GM18873 (cell line): Measurements from ENCODE around the gene OLFM4.

ENCODE experiments used
- ATAC-seq: cut with Tn5 transposase; IDR thresholded peaks from one replicate; pipeline ENCODE4 v1.9.1; 2021; ENCODE audit warnings: mild to moderate bottlenecking, moderate library complexity, moderate number of reproducible peaks; ENCODE audit not compliant: unreplicated experiment, low FRiP score

OLFM4 gene, protein sequence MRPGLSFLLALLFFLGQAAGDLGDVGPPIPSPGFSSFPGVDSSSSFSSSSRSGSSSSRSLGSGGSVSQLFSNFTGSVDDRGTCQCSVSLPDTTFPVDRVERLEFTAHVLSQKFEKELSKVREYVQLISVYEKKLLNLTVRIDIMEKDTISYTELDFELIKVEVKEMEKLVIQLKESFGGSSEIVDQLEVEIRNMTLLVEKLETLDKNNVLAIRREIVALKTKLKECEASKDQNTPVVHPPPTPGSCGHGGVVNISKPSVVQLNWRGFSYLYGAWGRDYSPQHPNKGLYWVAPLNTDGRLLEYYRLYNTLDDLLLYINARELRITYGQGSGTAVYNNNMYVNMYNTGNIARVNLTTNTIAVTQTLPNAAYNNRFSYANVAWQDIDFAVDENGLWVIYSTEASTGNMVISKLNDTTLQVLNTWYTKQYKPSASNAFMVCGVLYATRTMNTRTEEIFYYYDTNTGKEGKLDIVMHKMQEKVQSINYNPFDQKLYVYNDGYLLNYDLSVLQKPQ

DNA sequence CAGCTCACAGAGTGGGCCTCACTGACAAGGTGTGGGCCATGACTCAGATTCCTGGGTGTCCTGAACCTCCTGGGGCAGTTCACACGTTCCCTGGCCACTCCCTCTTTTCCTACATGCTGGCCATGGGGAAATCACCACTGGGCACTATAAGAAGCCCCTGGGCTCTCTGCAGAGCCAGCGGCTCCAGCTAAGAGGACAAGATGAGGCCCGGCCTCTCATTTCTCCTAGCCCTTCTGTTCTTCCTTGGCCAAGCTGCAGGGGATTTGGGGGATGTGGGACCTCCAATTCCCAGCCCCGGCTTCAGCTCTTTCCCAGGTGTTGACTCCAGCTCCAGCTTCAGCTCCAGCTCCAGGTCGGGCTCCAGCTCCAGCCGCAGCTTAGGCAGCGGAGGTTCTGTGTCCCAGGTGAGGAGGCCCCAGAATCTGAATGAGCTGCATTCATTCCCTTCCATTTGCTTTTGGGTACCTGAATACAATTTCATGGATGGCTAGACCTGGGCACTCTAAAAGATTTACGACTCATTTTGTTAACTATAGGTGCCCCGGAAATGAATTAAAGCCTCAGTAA, at the start of gene OLFM4:
TSS of gene OLFM4 (plus strand) at position 177 of the 567 bp plus-strand sequence. CDS start at position 201, 24 bp downstream.
- ATAC-seq = no peak

DNA sequence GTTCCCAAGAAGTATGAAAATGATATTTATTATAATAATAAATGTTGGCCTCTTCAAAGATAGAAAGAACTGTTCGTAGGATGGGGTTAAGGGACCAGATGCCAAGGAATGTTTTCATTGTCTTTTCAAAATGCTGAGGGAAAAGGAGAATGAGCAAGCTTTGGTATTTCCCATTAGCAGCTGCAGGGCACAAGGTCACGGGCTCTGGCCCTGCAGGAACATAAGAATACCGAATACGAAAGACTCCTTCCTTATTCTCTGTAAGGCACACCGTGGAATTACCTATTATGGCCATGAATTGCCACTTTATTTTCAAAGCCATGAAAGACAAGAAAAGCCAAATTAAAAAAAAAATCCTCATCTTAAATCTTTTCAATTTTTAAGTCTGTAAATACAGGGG, 49.6 kb upstream of the OLFM4 start:
- no peak for ATAC-seq

DNA sequence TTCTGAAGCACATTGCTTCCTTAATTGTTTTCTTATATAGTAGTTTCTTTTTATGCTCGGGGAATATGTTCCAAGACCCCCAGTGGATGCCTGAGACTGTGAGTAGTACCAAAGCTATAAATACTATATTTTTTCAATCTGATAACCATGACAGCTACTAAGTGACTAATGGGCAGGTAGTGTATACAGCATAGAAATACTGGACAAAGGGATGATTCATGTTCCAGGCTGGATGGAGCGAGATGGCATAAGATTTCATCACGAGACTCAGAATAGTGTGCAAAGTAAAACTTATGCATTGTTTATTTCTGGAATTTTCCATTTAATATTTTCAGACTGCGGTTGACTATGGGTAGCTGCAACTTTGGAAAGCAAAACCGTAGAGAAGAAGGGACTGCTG, 47.9 kb upstream of the OLFM4 start:
- ATAC-seq = no peak

DNA sequence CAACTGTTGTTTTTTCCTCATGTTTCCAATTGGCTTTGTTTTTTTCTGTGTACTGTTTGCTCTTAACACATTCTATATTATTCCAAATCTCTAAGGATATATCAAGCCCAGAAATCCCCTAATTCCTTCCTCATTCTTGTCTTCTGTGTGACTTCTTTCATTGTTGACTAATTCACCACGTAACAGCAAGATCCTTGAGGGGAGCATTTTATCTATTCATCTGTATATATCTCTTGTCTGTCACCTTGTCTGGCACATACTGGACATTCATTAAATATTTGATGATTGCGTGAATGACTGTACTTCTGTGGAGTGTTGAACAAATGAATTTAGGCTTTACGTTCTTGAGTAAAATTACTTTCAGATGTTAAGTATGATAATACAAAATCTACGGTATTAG, 44.8 kb upstream of the OLFM4 start:
- ATAC-seq = no peak

DNA sequence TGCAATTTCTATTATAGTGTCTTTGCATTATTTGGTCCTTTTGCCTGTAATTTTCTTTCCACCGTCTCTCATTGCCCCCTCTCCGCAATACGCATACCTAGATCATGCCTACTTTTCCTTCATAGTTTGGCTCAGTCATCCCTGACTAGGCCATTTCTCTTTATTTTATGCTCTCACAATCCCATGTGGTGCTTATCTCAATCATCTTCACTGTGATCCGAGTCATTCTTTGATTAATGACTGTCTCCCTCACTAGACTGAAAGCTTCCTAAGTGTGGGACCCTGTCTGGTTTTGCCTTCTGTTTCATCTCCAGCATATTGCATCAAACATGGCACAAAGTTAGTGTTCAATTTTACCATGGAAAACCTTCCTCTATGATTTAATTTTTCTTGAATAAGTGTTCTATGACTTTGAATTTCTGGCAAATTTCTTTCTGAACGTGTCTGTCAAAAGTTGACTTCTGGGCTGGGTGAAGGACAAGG, 43.7 kb upstream of the OLFM4 start:
- ATAC-seq = no peak

DNA sequence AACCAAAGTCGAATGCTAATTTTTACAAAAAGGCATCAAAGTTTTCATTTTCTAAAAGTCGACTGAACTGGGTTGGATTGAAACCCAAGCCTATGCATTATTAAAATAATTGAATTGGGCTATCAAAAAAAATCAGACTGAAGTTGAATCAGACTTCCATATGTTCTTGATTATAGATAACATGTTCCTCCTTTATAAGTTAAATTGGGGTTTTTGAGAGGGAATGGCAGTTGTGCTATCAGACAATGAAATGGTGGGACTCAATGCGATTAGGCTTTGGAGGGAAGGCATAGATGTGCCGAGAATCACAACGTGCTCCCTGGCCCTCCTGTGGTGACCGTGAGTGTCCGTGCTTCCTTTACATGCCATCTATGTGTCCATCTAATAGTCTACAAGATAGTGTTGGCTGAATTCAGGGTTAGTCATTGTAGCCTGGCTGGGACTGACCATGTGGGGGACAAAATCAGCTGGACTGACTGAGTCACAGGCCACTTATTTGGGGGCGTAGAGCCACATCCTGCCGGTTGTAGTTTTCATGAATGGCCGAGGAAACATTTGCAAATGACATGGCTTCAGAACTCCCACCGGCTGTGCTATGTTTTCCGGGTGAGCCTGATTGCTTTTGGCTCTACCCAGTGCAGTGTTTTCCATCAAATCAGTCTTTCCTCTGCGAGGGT, 37.1 kb upstream of the OLFM4 start:
- ATAC-seq = no peak

DNA sequence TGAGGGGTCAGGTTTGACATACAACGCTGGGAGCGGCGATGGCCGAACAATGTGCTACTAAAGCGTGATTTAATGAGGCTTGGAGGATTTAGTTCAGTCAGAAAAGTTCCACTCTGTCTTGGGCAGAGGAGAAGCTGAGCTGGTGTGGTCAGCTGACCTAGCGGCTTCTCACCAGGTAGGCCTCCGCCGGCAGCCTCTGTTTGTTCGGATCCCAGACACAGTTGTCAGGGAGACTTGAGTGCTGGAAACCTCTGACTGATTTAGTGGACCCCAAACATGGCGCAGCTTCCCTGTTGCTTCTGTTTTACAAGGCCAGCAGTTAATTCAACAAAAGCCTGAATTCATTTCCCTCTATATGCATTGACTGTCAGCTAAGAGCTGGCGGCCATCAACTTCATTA, 36.5 kb upstream of the OLFM4 start:
- ATAC-seq = no peak

DNA sequence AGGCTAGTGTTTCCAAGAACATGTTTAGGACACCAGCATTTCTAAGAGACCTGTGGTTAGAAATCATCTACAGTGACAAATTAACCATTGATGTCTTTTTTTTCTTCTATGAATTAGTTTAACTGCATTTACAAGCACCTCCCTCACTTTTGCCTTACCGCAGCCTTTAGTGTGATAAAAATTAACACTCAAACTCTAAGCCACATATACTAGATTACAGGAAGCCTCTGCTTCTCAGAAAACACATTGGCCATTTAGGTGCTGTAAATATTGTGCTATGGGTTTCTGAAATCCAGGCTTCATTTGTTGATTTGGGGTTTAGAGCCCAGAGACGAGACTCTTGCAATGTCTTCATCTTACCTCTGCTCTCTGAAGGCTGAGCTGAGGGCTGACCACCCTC, 34.6 kb upstream of the OLFM4 start:
- no peak for ATAC-seq

DNA sequence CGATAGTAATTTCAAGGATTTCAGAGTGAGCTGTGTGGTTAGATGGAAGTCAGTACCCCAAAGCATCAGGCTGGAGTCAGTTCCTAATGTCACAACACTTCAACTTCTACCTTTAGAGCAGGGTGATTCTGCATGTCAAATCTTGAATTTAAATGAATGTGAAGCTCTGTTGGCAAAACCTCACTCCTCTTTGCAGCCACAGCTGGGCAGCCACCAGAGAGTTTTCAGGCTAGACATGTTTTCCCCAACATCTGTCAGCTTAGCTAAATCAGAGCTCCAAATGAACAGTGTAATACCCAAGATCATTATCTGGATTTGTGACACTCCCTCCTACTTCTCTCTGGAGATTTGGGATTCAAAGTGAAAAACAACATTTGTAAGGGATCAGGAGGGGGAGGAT, 33.7 kb upstream of the OLFM4 start:
- ATAC-seq = no peak

DNA sequence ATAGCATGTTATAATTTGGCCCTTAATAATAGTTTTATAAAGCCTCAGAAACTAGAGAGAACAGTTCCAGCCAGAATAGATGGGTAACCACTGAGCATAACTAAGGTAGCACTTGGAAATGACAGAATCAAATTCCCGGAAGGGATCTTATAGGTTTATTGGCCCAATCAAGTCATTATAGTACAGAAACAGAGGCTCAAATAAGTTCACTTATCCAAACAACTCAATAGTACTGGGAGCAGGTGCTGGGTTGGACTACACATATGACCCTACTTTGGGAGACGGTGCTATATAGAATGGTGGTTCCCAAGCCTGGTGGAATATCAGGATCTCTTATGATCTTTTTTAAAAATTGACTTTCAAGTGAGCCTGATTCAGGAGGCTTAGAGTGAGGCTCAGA, 32.7 kb upstream of the OLFM4 start:
- no peak for ATAC-seq

DNA sequence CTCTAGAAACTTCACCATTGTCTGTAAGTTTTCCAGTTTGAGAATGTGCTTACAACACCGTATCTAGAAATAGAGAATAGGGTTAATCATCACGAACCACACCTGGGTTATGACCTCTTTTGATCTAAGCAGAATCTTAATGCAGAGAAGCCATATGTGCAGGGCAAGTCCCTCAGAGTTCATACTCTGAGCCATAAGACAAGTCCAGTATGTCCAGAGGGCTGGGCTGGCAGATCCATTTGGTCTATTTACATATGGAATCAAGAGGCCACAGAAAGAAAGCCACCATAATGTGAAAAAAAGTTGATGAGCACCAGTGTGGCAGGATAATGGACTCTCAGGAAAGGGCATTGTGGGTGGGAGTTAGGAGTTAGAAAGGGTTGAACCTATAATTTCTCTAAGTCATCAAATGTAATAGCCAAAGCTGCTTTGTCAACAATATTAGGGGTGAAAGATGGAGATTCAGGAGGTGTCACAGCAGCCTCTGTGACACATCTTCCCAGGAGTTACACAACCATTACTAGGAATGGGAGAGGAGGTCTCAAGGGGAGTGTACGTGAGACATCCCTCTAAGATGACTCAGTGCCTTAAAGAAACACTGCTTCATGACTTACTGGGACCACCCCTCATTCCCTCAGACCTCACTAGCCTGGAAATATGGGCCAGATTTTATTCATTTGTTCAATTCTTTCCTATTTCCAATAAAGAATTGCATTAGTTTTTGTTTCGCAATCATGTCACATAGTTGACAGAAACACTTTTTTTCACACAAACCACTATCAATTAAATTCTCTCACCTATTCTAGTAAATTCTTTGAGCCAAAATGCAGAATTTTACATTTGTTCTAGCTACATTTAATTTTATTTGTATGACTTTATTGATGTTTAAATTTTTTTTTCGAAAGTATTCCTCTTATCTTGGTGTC, 30.4 kb upstream of the OLFM4 start:
- no peak for ATAC-seq

DNA sequence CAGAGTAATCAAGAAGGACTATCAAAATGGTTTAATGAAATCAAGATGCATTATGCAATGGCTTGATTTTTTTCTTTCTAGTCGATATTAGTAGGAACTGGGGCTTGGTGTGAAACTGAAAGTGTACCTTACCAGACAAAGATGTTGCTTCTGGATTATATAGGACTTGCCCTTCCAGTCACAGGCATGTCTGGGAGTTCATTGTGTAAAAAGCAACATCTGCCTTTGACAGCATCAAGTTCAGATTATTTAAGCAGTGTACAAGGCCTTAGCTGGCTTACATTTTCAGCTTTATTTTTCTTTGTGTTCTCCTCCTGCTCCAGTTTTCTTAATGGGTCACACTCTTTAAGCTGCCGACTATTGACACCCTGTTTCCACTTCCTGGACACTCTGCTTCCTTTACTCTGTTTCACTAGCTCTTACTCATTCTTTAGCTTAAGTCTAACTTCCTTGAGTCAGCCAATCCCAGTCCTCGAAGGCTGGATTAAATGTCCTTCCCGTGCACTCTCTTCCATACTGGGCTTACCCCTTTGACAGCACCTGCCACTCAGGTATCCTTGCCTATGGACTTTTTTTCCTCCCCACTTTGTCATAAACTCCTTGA, 29.4 kb upstream of the OLFM4 start:
- no peak for ATAC-seq

DNA sequence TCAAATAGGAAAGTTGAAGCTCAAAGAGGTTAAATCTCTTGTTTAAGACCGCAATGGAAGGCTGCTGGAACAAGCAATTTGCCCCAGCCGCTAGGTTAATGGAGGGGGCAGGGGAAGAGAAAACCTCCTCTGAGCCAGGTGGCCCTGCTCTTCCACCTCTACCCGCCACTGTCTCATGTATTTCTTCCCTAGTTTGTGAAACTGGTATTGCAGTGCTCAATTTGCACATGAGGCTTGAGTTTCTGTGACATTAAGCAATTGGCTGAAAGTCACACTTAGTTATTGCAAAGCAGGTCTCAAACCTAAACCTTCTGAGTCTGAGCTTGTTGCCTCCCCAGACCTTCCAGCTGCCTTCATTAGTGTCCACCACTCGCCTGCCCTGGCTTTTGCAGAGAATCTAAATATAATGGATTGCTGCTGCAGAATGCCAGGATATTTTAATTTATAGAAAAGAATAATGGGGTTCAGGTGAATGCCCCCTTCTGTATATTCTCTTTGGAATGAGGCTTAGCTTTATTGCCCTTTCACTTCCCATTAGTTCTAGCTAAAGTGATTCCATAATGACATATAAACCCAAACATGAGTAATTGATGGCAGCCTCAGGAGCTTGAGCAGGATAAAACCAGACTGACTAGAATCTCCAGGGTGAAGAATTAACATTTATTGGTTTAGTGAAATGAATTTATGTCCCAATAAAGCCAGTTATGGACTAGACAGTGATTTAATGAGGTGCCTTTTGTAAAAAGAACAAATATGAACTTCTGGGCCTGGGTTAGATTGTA, 27.0 kb upstream of the OLFM4 start:
- ATAC-seq = no peak

DNA sequence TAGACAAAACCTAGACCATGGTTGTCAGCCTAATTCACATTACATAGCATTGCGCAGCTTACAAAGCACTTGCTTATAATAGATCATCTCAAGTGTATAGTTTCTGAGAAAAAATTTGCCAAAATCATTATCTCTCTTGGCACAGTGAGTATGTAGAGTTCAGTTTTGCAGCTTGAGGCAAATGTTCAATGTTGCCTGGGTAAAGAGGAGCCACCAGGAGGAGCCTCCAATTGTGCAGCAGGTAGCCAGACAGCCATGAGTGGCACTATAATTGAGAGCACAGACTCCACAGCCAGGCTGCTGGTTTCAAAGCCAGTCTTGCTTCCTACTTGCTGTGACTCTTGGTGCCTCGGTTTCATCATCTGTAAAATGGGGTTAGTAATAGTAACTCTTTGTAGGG, 24.0 kb upstream of the OLFM4 start:
- no peak for ATAC-seq

DNA sequence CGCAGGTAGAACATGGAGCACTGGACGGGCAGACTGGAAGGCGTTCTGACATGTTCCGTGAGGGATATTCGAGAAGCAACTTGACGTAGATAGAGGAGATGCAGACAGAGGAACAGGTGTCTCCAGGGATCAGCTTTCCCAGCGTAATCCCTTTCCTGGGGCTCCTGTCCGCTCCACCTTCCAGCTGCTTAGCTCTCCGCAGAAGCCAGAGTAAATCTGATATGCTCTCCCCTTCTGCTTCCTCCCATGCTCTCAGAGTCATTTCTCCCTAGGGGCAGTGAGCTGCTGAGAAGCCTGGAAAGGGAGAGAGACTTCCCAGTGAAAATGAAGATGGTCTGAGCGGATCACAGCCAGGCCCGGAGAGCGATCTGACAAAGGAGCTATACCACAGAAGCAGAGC, 23.0 kb upstream of the OLFM4 start:
- ATAC-seq = no peak

DNA sequence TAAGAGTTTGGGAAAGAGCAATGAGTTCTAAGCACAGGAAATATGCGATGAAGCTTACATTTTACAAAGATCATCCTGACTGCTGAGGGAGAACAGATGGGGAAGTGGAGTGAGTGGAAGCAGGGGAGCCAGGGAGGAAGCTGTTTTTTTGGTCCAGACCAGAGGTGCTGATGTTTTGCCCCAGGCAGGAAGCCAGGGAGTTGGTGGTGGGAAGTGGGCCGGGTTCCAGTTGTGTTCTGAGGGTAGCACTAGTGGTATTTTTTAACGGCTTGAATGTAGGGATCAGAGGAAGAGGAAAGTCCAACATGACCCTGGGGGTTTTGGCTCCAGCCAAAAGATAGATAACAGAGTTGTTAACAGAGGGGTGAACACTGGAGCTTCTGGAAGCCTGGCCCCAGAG, 20.7 kb upstream of the OLFM4 start:
- ATAC-seq = no peak

DNA sequence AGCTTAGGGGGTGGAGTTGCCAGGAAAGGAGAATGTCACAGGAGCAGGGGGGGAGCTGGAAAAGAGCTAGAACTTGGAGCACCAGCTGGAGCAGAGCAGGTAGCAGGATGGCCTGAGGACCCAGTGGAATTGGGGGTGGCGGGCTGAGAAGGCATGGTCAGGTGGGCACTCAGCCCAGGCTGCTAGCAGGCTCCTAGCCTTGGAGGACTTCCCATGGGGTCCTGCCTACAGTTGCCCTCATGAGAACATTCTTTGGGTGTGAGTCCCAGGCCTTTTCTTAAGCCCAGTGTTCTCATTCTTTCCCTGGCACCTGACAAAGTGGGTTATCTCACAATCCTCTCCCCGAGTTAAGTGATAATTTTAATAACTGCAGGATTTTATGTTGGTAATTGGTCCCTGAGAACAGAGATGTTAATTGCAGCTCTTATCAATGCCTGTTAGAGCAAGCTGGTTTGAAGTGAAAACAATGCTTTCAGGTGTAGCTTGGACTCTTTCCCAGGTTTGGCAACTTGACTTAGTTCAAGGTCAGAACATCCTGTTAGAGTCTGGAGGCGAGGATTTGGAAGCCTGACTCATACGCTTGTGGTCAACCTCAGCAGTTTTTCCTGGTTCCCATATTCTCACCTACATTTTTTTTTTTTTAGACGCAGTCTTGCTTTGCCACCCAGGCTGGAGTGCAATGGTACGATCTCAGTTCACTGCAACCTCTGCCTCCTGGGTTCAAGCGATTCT, 18.1 kb upstream of the OLFM4 start:
- no peak for ATAC-seq

DNA sequence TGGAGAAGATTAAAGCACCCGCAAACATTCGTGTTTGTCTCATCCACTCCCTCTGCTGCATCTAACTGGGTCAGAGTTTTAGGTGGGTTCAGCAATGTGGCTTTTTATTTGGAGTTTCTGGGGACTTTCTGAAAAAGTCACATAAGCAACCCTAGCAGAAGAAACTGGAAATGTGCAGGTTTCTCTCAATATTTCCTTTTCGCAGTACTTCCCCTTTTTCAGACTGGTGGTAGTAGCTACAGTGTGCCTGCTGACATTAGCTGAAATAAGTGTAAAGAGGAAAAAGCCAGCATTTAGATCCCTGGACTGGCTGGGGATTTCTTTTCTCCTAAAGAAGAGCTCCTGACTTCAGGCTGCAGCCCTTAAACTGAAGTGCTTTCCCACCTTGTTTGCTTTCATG, 15.9 kb upstream of the OLFM4 start:
- ATAC-seq = no peak

DNA sequence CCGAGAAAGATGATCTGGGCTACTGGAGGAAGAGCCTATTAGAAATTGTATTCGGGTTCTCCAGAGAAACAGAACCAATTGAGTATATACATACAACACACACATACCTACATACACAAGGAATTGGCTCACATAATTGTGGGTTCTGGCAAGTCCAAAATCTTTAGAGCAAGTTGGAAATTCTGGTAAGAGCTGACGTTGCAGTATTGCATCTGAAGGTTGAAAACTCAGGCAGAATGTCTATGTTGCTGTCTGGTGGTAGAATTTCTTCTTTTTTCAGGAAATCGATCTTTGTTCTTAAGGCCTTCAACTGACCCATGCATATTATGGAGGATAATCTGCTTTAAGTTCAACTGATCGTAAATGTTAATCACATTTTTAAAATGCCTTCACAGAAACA, 15.5 kb upstream of the OLFM4 start:
- no peak for ATAC-seq
